Limb (tissue), 2 donors: ENCODE measurements around the gene FAM83B.

Experiments used
- DNase-seq, 2 donors: peaks; one replicate each; pipeline ENCODE4 v3.0.0-alpha.2; 2016; ENCODE audit errors: extremely low spot score in 2 of 2

The FAM83B gene

DNA sequence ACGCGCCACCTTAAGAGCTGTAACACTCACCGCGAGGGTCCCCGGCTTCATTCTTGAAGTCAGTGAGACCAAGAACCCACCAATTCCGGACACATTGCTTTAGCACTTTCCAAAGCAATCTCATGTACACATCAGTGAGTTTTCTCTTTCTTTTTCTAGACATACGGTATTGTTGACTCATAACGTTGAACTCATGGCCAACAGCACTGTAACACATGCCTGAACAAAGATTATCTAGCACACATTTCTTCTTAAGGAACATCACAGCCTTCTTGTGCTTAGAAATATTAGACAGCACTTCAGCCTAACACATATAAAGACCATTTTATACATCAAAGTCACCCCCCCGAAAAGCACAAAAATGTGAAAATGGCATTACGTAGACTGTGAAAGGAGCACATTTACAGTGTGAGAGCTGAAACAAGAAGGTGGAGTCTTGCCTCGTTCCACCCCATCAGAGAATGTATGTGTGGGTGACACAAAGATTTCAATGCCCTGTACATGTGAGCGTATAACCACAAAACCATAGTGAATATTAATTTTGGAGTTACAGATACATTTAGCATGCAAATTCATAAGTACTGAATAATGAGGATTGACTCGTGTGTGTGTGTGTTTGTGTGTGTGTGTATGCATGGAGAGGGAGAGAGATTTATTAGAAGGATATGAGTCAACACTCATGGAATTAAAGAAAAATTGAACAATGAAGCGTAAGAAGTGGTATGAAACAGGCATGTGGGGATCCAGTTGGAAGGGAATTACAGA, 134.1 kb downstream of the FAM83B start:
- no peak for DNase-seq

DNA sequence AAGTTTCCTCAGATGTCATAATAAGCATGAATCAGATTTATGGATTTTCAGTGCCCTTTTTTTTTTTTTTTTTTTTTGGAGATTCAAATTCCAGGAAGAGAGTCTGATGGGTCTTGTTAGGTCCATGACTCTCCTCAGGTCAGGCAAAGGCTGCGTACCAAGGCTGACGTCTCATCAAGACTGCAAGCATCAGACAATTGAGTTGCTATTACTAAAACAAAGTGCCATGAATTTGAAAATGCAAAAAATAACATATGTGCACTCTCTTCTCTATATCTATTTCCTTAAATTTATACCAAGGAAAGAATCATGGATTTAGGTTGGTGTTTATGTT, 134.7 kb downstream of the FAM83B start:
- no peak for DNase-seq

DNA sequence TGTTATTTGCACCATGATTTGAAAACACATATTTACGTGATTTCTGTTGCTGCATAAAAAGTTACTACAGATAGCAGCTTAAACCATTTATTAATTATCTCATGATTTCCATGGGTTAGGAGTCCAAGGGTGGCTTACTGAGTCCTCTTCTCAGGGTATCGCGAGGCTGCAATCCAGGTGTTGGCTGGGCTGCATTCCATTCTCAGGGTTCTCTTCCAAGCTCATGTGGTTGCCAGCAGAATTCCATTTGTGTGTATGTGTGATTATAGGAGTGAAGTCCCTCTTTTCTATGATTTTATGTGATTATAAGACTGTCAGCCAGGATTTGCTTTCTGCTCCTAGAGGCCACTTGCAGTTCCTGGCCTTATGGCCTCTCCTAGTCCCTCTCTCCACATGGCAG, 135.1 kb downstream of the FAM83B start:
- no peak for DNase-seq

DNA sequence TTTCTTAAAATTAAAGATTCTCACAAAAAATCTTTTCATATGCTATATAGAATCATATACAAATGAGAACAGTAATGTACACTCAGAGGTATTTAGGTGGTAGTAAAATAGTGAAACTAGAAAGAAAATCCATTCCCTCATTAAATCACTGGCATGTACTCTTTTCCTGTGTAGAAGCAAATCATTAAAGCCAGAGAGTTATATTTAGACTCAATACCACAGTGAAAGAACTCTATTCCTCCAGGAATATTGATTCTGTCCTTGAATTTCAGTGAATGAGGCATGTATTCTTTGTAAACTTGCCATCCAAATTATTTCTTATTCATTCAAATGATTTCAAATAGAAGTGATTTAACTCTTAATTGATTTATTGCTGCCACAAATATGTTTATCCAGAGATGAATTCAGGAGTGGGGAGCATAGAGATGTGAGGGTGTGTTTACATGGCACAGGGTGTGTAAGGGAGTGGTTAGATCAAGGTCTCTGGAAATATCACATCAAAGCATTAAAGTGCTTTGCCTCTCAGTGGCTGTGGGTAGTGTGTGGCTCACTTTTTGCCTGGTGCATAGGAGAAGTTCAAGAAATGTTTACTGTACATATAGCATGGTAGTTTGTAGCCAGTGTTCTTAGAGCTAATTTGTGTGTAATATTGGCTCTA, 141.2 kb downstream of the FAM83B start:
- DNase-seq = no peak

DNA sequence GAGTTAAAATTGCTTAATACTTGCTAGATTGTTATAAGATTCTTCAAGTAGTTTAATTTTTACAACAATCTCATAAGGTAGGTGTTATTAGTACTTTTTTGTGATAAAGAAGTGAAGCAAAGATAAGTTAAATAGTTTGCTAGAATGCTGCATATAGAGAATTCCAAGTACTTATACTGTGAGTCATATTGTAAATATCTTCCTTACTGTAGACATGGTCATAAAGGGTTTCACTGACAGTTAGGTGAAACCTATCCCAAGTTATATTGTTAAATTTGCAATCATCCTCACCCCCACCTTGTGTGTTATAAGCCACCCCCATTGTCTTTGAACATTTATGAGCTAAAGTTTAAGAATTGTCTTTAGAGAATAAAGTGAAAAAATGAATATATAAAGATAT, 142.0 kb downstream of the FAM83B start:
- no peak for DNase-seq

DNA sequence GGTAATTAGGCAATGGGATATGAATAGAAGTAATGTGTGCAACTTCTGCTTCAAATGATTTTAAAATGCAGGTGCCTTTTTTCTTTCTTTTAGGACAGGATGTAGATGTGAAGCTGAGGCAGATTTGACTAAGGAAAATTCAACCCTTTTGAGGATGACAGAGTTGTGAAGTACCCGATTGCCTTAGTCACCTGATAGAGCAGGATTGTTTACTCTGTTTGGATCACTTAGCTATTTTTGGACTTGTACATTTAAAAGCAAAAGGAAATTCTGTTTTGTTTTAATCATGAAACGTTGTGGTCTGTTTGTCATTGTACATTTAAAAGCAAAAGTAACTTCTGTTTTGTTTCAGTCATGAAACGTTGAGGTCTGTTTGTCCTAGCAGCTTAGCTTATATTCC, 143.4 kb downstream of the FAM83B start:
- DNase-seq = no peak
